ENCODE measurements around the gene MRPL24. TPM values are rescaled to one million over a fixed set of nuclear protein-coding genes. Genes with fewer than 3 reads are reported as not detected.
A peak's percentile ranks its signal among the peaks of the same experiment; 100 is the strongest.

MRPL24 gene
- total and polyA plus RNA-seq, 9 of the 15 experiments (the other 6 are each of a cell fraction or from before 2014, with no cell fraction given) = 74.3 to 267 (median 113) TPM

GRCh38 chr1:156692925-156693847 is 47.7 kb downstream of the MRPL24 start (continued):
- TF ChIP-seq, protein P1, sequence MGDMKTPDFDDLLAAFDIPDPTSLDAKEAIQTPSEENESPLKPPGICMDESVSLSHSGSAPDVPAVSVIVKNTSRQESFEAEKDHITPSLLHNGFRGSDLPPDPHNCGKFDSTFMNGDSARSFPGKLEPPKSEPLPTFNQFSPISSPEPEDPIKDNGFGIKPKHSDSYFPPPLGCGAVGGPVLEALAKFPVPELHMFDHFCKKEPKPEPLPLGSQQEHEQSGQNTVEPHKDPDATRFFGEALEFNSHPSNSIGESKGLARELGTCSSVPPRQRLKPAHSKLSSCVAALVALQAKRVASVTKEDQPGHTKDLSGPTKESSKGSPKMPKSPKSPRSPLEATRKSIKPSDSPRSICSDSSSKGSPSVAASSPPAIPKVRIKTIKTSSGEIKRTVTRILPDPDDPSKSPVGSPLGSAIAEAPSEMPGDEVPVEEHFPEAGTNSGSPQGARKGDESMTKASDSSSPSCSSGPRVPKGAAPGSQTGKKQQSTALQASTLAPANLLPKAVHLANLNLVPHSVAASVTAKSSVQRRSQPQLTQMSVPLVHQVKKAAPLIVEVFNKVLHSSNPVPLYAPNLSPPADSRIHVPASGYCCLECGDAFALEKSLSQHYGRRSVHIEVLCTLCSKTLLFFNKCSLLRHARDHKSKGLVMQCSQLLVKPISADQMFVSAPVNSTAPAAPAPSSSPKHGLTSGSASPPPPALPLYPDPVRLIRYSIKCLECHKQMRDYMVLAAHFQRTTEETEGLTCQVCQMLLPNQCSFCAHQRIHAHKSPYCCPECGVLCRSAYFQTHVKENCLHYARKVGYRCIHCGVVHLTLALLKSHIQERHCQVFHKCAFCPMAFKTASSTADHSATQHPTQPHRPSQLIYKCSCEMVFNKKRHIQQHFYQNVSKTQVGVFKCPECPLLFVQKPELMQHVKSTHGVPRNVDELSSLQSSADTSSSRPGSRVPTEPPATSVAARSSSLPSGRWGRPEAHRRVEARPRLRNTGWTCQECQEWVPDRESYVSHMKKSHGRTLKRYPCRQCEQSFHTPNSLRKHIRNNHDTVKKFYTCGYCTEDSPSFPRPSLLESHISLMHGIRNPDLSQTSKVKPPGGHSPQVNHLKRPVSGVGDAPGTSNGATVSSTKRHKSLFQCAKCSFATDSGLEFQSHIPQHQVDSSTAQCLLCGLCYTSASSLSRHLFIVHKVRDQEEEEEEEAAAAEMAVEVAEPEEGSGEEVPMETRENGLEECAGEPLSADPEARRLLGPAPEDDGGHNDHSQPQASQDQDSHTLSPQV (IDR thresholded peaks at IDR 0.05) = no peak; the same call in none of the 2 replicates
- TF ChIP-seq, protein P2, sequence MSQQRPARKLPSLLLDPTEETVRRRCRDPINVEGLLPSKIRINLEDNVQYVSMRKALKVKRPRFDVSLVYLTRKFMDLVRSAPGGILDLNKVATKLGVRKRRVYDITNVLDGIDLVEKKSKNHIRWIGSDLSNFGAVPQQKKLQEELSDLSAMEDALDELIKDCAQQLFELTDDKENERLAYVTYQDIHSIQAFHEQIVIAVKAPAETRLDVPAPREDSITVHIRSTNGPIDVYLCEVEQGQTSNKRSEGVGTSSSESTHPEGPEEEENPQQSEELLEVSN (IDR thresholded peaks at IDR 0.05; ENCODE audit: borderline replicate concordance in 1 of 2, extremely low read depth in 1 of 2, insufficient read depth in 1 of 2, insufficient read length in 1 of 2, low read depth in 1 of 2, low read length in 1 of 2, poor library complexity in 1 of 2, severe bottlenecking in 1 of 2) = peak in 1 of 2 experiments; percentile 55
- TF ChIP-seq ZNF217 (CRISPR knock-in tag; IDR thresholded peaks at IDR 0.05) = no peak
- TF ChIP-seq, protein P3, sequence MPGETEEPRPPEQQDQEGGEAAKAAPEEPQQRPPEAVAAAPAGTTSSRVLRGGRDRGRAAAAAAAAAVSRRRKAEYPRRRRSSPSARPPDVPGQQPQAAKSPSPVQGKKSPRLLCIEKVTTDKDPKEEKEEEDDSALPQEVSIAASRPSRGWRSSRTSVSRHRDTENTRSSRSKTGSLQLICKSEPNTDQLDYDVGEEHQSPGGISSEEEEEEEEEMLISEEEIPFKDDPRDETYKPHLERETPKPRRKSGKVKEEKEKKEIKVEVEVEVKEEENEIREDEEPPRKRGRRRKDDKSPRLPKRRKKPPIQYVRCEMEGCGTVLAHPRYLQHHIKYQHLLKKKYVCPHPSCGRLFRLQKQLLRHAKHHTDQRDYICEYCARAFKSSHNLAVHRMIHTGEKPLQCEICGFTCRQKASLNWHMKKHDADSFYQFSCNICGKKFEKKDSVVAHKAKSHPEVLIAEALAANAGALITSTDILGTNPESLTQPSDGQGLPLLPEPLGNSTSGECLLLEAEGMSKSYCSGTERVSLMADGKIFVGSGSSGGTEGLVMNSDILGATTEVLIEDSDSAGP (CRISPR knock-in tag; IDR thresholded peaks at IDR 0.05) = no peak
- no peak for TF ChIP-seq GABPB2 (CRISPR knock-in tag; conservative IDR thresholded peaks at IDR 0.05)
- TF ChIP-seq RAD51 (IDR thresholded peaks at IDR 0.05; ENCODE audit: borderline replicate concordance, low read depth) = no peak; the same call in 1 of the 2 replicates
- TF ChIP-seq THRB (CRISPR knock-in tag; conservative IDR thresholded peaks at IDR 0.05) = no peak
- no peak for TF ChIP-seq HNRNPLL (IDR thresholded peaks at IDR 0.05; ENCODE audit: low read depth, low read length, poor library complexity, severe bottlenecking)
- TF ChIP-seq, protein P4, sequence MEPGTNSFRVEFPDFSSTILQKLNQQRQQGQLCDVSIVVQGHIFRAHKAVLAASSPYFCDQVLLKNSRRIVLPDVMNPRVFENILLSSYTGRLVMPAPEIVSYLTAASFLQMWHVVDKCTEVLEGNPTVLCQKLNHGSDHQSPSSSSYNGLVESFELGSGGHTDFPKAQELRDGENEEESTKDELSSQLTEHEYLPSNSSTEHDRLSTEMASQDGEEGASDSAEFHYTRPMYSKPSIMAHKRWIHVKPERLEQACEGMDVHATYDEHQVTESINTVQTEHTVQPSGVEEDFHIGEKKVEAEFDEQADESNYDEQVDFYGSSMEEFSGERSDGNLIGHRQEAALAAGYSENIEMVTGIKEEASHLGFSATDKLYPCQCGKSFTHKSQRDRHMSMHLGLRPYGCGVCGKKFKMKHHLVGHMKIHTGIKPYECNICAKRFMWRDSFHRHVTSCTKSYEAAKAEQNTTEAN (CRISPR knock-in tag; IDR thresholded peaks at IDR 0.05) = no peak
- no peak for TF ChIP-seq ZFP1 (CRISPR knock-in tag; IDR thresholded peaks at IDR 0.05)
- TF ChIP-seq CBX2 (IDR thresholded peaks at IDR 0.05; ENCODE audit: insufficient read depth, low read length, poor library complexity, severe bottlenecking) = no peak
- no peak for TF ChIP-seq SP2 (IDR thresholded peaks at IDR 0.05; ENCODE audit: extremely low read depth, low read depth, low read length, poor library complexity, severe bottlenecking)
- TF ChIP-seq ETV1 (tag; conservative IDR thresholded peaks at IDR 0.05; ENCODE audit: low read depth) = no peak
- TF ChIP-seq ZNF140 (CRISPR knock-in tag; IDR thresholded peaks at IDR 0.05) = no peak
- TF ChIP-seq CBFB (CRISPR knock-in tag; IDR thresholded peaks at IDR 0.05) = no peak
- no peak for TF ChIP-seq PHB (CRISPR knock-in tag; IDR thresholded peaks at IDR 0.05)
